Activated B cell treated with CpG ODN at 0.5 μM for 24 hours (primary cell): ENCODE measurements around the gene DBX1. TPM values are rescaled to one million over a fixed set of nuclear protein-coding genes. Genes with fewer than 3 reads are reported as not detected.

ENCODE experiments used
- ATAC-seq: fragments of 200-7000 bp; cut with Tn5 transposase; one replicate; pipeline ENCODE4 v1.10.0; 2021; ENCODE audit warnings: low read depth, mild to moderate bottlenecking, moderate library complexity
- CTCF ChIA-PET: fragments of 350-600 bp; sonication (Branson Sonifier 250); formaldehyde crosslinking; loops from one replicate; lab custom pipeline; 2021; ENCODE audit warnings: antibody characterized with exemption; lab: Charles Lee
- POLR2A ChIA-PET: fragments of 350-600 bp; sonication (Branson Sonifier 250); formaldehyde crosslinking; loops from one replicate; lab custom pipeline; 2021; ENCODE audit warnings: antibody characterized with exemption; lab: Charles Lee
- DNase-seq: peaks from one replicate; pipeline ENCODE4 v3.0.0; 2022
- H3K27ac Mint-ChIP-seq: one replicate; pipeline ENCODE4 v1.8.0; 2020; ENCODE audit warnings: mixed read lengths
- H3K27me3 Mint-ChIP-seq: one replicate; pipeline ENCODE4 v1.8.0; 2021; ENCODE audit warnings: mixed read lengths
- H3K36me3 Mint-ChIP-seq: one replicate; pipeline ENCODE4 v1.8.0; 2021; ENCODE audit warnings: low read depth, mixed read lengths
- H3K4me1 Mint-ChIP-seq: one replicate; pipeline ENCODE4 v1.8.0; 2021; ENCODE audit warnings: mixed read lengths
- H3K4me3 Mint-ChIP-seq: one replicate; pipeline ENCODE4 v1.8.0; 2020; ENCODE audit warnings: mild to moderate bottlenecking, mixed read lengths
- H3K9me3 Mint-ChIP-seq: one replicate; pipeline ENCODE4 v1.8.0; 2020; ENCODE audit warnings: mixed read lengths
- CTCF ChIP-seq: fragments of 200-600 bp; IDR thresholded peaks from one replicate; pipeline ENCODE4 v1.8.0; 2022; ENCODE audit warnings: antibody characterized with exemption, mild to moderate bottlenecking
- intact Hi-C: fragments of 100-400 bp; cut with micrococcal nuclease; formaldehyde crosslinking; loops from one replicate; pipeline ENCODE4 v1.15.1; 2024
- total RNA-seq: library from RNA; stranded (reverse); gene quantifications from 2 replicates; pipeline ENCODE4 v1.2.3, GENCODE V29; 2022

The DBX1 gene
- total RNA-seq, 1 donor from 2014 or later: not detected

GRCh38 chr11:20156280-20156875 lies 3.9 kb downstream of the DBX1 start:
- TF ChIP-seq CTCF: no peak
- H3K27ac Mint-ChIP-seq: no peak overlapping the region
- intact Hi-C loops: no loop called here
- peak overlapping the region; percentile 64 for H3K4me3 Mint-ChIP-seq
- DNase-seq (no peak), ATAC-seq (no peak)
- peaks cover 18% of the 10 kb centered on the region for H3K4me1 Mint-ChIP-seq
- ChIA-PET CTCF (no interaction called here), POLR2A (no interaction called here)
- peaks cover 2% of the 10 kb centered on the region for H3K36me3 Mint-ChIP-seq
- peaks cover 63% of the 10 kb centered on the region for H3K27me3 Mint-ChIP-seq
- peaks cover 3% of the 10 kb centered on the region for H3K9me3 Mint-ChIP-seq

- ATAC-seq: no peak
- Mint-ChIP-seq H3K9me3 (peaks cover 3% of the 10 kb centered on the region), H3K4me1 (peaks cover 18% of the 10 kb centered on the region), H3K27ac (no peak overlapping the region), H3K36me3 (peaks cover 2% of the 10 kb centered on the region), H3K27me3 (peaks cover 61% of the 10 kb centered on the region), H3K4me3 (peak overlapping the region; percentile 64)
- POLR2A ChIA-PET: no interaction called here
- CTCF ChIA-PET: no interaction called here
- intact Hi-C loops: no loop called here
- no peak for TF ChIP-seq CTCF
- no peak for DNase-seq
Measured at GRCh38 chr11:20155683-20156279, 4.5 kb downstream of the DBX1 start.

GRCh38 chr11:20154381-20154780 lies 5.9 kb downstream of the DBX1 start:
- peaks cover 55% of the 10 kb centered on the region for H3K27me3 Mint-ChIP-seq
- H3K27ac Mint-ChIP-seq: no peak overlapping the region
- TF ChIP-seq CTCF: no peak
- ChIA-PET POLR2A (interaction anchor here (0.5 kb wide), 1 partner anchor 11 kb away, joined by 7 read pairs; no protein-coding TSS in a partner anchor), CTCF (no interaction called here)
- DNase-seq (no peak), ATAC-seq (no peak)
- H3K4me1 Mint-ChIP-seq: peaks cover 18% of the 10 kb centered on the region
- peaks cover 3% of the 10 kb centered on the region for H3K9me3 Mint-ChIP-seq
- no peak overlapping the region for H3K4me3 Mint-ChIP-seq
- H3K36me3 Mint-ChIP-seq: peaks cover 2% of the 10 kb centered on the region
- intact Hi-C loops: no loop called here

- ATAC-seq: no peak
- intact Hi-C loops: no loop called here
- no peak for TF ChIP-seq CTCF
- Mint-ChIP-seq H3K4me3 (no peak overlapping the region), H3K36me3 (no peaks in the 10 kb centered on the region), H3K27ac (no peak overlapping the region), H3K4me1 (no peaks in the 10 kb centered on the region), H3K27me3 (peaks cover 35% of the 10 kb centered on the region), H3K9me3 (no peaks in the 10 kb centered on the region)
- POLR2A ChIA-PET: no interaction called here
- CTCF ChIA-PET: interaction anchor here (2.0 kb wide), 1 partner anchor 10 kb away, joined by 5 read pairs; no protein-coding TSS in a partner anchor
- DNase-seq: no peak
Measured at GRCh38 chr11:20138707-20139106, 21.6 kb downstream of the DBX1 start.

GRCh38 chr11:20137637-20138036 lies 22.6 kb downstream of the DBX1 start:
- H3K4me1 Mint-ChIP-seq: no peaks in the 10 kb centered on the region
- H3K9me3 Mint-ChIP-seq: no peaks in the 10 kb centered on the region
- ATAC-seq (no peak), DNase-seq (no peak)
- POLR2A ChIA-PET: no interaction called here
- H3K4me3 Mint-ChIP-seq: no peak overlapping the region
- intact Hi-C loops: no loop called here
- CTCF ChIA-PET: interaction anchor here (1.4 kb wide), 1 partner anchor 10 kb away, joined by 7 read pairs; no protein-coding TSS in a partner anchor
- H3K36me3 Mint-ChIP-seq: no peaks in the 10 kb centered on the region
- TF ChIP-seq CTCF: no peak
- peaks cover 39% of the 10 kb centered on the region for H3K27me3 Mint-ChIP-seq
- no peak overlapping the region for H3K27ac Mint-ChIP-seq
